ENCODE measurements around the gene PHACTR2. TPM values are rescaled to one million over a fixed set of nuclear protein-coding genes. Genes with fewer than 3 reads are reported as not detected.
A peak's percentile ranks its signal among the peaks of the same experiment; 100 is the strongest.

The PHACTR2 gene
- total and polyA plus RNA-seq, 2 of the 13 experiments (the other 11 are each of a cell fraction or from before 2014, with no cell fraction given): 11.3 to 28.2 TPM

GRCh38 chr6:143864234-143864633, 186.5 kb downstream of the PHACTR2 start, which contains the start of gene ZC2HC1B:
Gene ZC2HC1B (plus strand): TSS chr6:143864474. CDS start chr6:143864540, 66 bp downstream.
- Histone ChIP-seq H3K9ac (ENCODE audit: insufficient read depth, low read depth, low read length) (no peak within 1 kb of the TSS), H3K79me2 (ENCODE audit: insufficient read depth, low read length) (no peaks in the 10 kb centered on the region), H3K4me2 (ENCODE audit: low read depth, low read length) (no peak within 1 kb of the TSS), H4K20me1 (ENCODE audit: insufficient read depth, low read length) (no peaks in the 10 kb centered on the region), H3K36me3 (replicated peaks in 1 of 2; ENCODE audit: control insufficient read depth in 1 of 2, insufficient read depth in 2 of 2, low read length in 2 of 2) (peaks cover 1 to 46% of the 10 kb centered on the region in 2 experiments; a peak in 4 of 5 replicates), H2AFZ (ENCODE audit: low read length) (no peak within 1 kb of the TSS), H3K27me3 (ENCODE audit: control insufficient read depth in 1 of 2, insufficient read depth in 2 of 2, low read length in 2 of 2) (no peaks in the 10 kb centered on the region), H3K27ac (ENCODE audit: extremely low read length, insufficient read depth, low read length) (no peak within 1 kb of the TSS), H3K4me3 (replicated peaks in 1 of 3; ENCODE audit: insufficient read depth in 1 of 3, low read depth in 2 of 3, low read length in 3 of 3) (no peak within 1 kb of the TSS), H3K9me3 (ENCODE audit: low read length) (no peaks in the 10 kb centered on the region), H3K4me1 (ENCODE audit: insufficient read depth, low read length) (no peaks in the 10 kb centered on the region)
- POLR2A ChIA-PET: interaction anchor here (2.3 kb wide), 1 partner anchor 21 kb away, joined by 10 read pairs; the partner anchor contains the start of gene LTV1
- BruUV-seq (replicated peaks): no TSS peak
- DNase-seq (ENCODE audit: low spot score) (no peak), ATAC-seq (no peak), FAIRE-seq (no peak)
- 100% methylated on average over 1 of the region's 1 CpG for WGBS (ENCODE audit: low lambda C conversion rate)
- in situ Hi-C loops (cut with HindIII; ENCODE audit: extremely low pct_ligation_motif_present, low pct_unique_long_range_greater_than_20kb): no loop called here
- intact Hi-C loops (cut with micrococcal nuclease; ENCODE audit: unreplicated experiment): no loop called here
- TF ChIP-seq ZNF235 (CRISPR knock-in tag; IDR thresholded peaks at IDR 0.05; ENCODE audit: borderline replicate concordance): no peak
- 0 out of 2 replicates have a peak, but pooled peaks have one; percentile 43 for TF ChIP-seq POLR2AphosphoS2 (IDR thresholded peaks at IDR 0.05; ENCODE audit: low read depth, low read length)
- TF ChIP-seq ZNF260 (CRISPR knock-in tag; IDR thresholded peaks at IDR 0.05; ENCODE audit: borderline replicate concordance, low read depth): no peak
- TF ChIP-seq ATF7 (IDR thresholded peaks at IDR 0.05): peak; percentile 96
- TF ChIP-seq ATF7 (CRISPR knock-in tag; IDR thresholded peaks at IDR 0.05): no peak
- TF ChIP-seq CREB1 (IDR thresholded peaks at IDR 0.05): peak; percentile 27; the same call in 1 of the 2 replicates
- no peak for TF ChIP-seq CREB1 (CRISPR knock-in tag; IDR thresholded peaks at IDR 0.05)
- no peak for TF ChIP-seq RARA (CRISPR knock-in tag; IDR thresholded peaks at IDR 0.05)
- TF ChIP-seq AKAP8 (CRISPR knock-in tag; IDR thresholded peaks at IDR 0.05): no peak
- CTCF ChIA-PET (ENCODE audit: low intra/inter-chr PET ratio, low total read pairs): no interaction called here

- no peak; the same call in 2 of the 3 replicates for ATAC-seq
- TSS peak; percentile 16 for BruUV-seq (replicated peaks)
- CTCF ChIA-PET (ENCODE audit: low intra/inter-chr PET ratio, low total read pairs): no interaction called here
- no peaks in the 10 kb centered on the region for H3K9me3 ChIP-seq (ENCODE audit: low read length)
- H3K27ac ChIP-seq (ENCODE audit: extremely low read length, insufficient read depth, low read length): no peak overlapping the region
- H3K36me3 ChIP-seq (replicated peaks in 1 of 2; ENCODE audit: control insufficient read depth in 1 of 2, insufficient read depth in 2 of 2, low read length in 2 of 2): peaks cover 0 to 19% of the 10 kb centered on the region in 2 experiments; a peak in 2 of 5 replicates
- H3K79me2 ChIP-seq (ENCODE audit: insufficient read depth, low read length): no peaks in the 10 kb centered on the region
- no peaks in the 10 kb centered on the region for H3K4me1 ChIP-seq (ENCODE audit: insufficient read depth, low read length)
- H3K9ac ChIP-seq (ENCODE audit: insufficient read depth, low read depth, low read length): no peak overlapping the region
- intact Hi-C loops (cut with micrococcal nuclease; ENCODE audit: unreplicated experiment) (no loop called here), in situ Hi-C loops (cut with HindIII; ENCODE audit: extremely low pct_ligation_motif_present, low pct_unique_long_range_greater_than_20kb) (no loop called here)
- no peak for TF ChIP-seq KLF15 (CRISPR knock-in tag; IDR thresholded peaks at IDR 0.05; ENCODE audit: borderline replicate concordance)
- no peak for TF ChIP-seq ZNF615 (CRISPR knock-in tag; IDR thresholded peaks at IDR 0.05; ENCODE audit: borderline replicate concordance)
- TF ChIP-seq KMT2B (CRISPR knock-in tag; IDR thresholded peaks at IDR 0.05): no peak
- TF ChIP-seq TFDP1 (CRISPR knock-in tag; IDR thresholded peaks at IDR 0.05; ENCODE audit: borderline replicate concordance): no peak
- no peak overlapping the region for H3K4me2 ChIP-seq (ENCODE audit: low read depth, low read length)
- no peaks in the 10 kb centered on the region for H4K20me1 ChIP-seq (ENCODE audit: insufficient read depth, low read length)
- no peak for DNase-seq (ENCODE audit: low spot score)
- FAIRE-seq: no peak
- no peaks in the 10 kb centered on the region for H3K27me3 ChIP-seq (ENCODE audit: control insufficient read depth in 1 of 2, insufficient read depth in 2 of 2, low read length in 2 of 2)
- H2AFZ ChIP-seq (ENCODE audit: low read length): no peak overlapping the region
- POLR2A ChIA-PET: no interaction called here
- H3K4me3 ChIP-seq (replicated peaks in 1 of 3; ENCODE audit: insufficient read depth in 1 of 3, low read depth in 2 of 3, low read length in 3 of 3): no peak overlapping the region
Measured at GRCh38 chr6:143867236-143867635, 189.5 kb downstream of the PHACTR2 start.

Measured in HepG2 (cell line).